Tibial nerve (tissue), 4 donors: Measurements from ENCODE around the gene RABL3. TPM values are rescaled to one million over a fixed set of nuclear protein-coding genes. Genes with fewer than 3 reads are reported as not detected.

Experiments used
- DNase-seq, 2 donors: peaks; one replicate each; pipeline ENCODE4 v3.0.0-alpha.2; 2019; ENCODE audit warnings: low spot score in 2 of 2
- H3K27ac ChIP-seq, 4 donors: fragments of 200-600 bp; sonication (generic) in 3 of 4; one replicate each; pipeline ENCODE4 v1.5.1; 2017 to 2019; ENCODE audit warnings: mild to moderate bottlenecking in 1 of 4
- H3K27me3 ChIP-seq, 2 donors: fragments of 200-600 bp; sonication (generic) in 1 of 2; one replicate each; pipeline versions ENCODE4 v1.5.1 to v1.6.0; 2017 to 2019
- H3K36me3 ChIP-seq, 3 donors: fragments of 200-600 bp; sonication (generic); one replicate each; pipeline ENCODE4 v1.5.1; 2018 to 2019
- H3K4me1 ChIP-seq, 4 donors: fragments of 200-600 bp; sonication (generic) in 3 of 4; one replicate each; pipeline ENCODE4 v1.5.1; 2017 to 2019
- H3K4me3 ChIP-seq, 4 donors: fragments of 200-600 bp; sonication (generic) in 3 of 4; one replicate each; pipeline ENCODE4 v1.5.1; 2017 to 2019; ENCODE audit warnings: mild to moderate bottlenecking in 1 of 4, moderate library complexity in 1 of 4
- H3K9me3 ChIP-seq, 4 donors: fragments of 200-600 bp; sonication (generic) in 3 of 4; one replicate each; pipeline ENCODE4 v1.5.1; 2017 to 2019
- EP300 ChIP-seq, 2 donors: sonication (generic); formaldehyde crosslinking; IDR thresholded peaks; one replicate each; pipeline ENCODE4 v1.6.1; 2017; ENCODE audit warnings: antibody characterized with exemption in 2 of 2, mild to moderate bottlenecking in 1 of 2
- POLR2A ChIP-seq, 2 donors: fragments of 450-650 bp; IDR thresholded peaks; one replicate each; pipeline ENCODE4 v1.6.1; 2017; ENCODE audit warnings: antibody characterized with exemption in 2 of 2, mild to moderate bottlenecking in 2 of 2, moderate library complexity in 2 of 2
- WGBS, 2 donors: methylation state at CpG; one replicate each; pipeline ENCODE4 v1.1.5; 2018; 5-methylcytosine and 5-hydroxymethylcytosine counted together
- total RNA-seq, 4 donors: library from RNA; depleted of rRNA; stranded (reverse); fragments of >200 nt; gene quantifications; one replicate each; pipeline ENCODE4 v1.1.0, GENCODE V29; 2016
- TF ChIP-seq, protein P1 (sequence below), 5 experiments: fragments of 200-600 bp in 3 of 5; fragments of 450-650 bp in 2 of 5; sonication (generic) in 3 of 5; IDR thresholded peaks; one replicate each; pipeline ENCODE4 v1.5.1; 2016 to 2019; ENCODE audit warnings: antibody characterized with exemption in 5 of 5, mild to moderate bottlenecking in 3 of 5, moderate library complexity in 2 of 5

The RABL3 gene
- total RNA-seq, 4 donors from 2014 or later, result 10.8 to 17.6 (median 15.0) TPM

DNA sequence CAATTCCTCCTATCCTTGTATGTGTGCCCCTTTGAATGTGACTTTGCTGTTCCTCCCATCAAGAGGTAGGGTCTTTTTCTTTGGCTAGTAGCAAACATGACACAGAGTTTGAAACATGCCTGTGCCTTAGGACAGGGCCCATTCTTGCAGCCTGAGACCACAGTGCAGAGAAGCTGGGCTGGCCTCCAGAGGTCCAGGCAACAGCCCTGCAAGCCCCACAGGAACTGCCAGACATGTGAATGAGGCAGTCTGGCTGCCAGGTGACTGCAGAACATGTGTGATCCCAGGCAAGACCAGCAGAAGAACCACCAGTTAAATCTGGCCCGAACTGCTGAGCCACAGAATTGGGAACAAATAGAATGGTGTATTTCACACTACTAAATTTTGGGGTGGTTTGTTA, 59.1 kb downstream of the RABL3 start:
- no peak for DNase-seq
- 71 to 82% methylated on average over 1 of the region's 1 CpG for WGBS, 2 donors
- TF ChIP-seq POLR2A (IDR thresholded peaks at IDR 0.05) (no peak), EP300 (IDR thresholded peaks at IDR 0.05) (no peak)
- TF ChIP-seq, protein P1, sequence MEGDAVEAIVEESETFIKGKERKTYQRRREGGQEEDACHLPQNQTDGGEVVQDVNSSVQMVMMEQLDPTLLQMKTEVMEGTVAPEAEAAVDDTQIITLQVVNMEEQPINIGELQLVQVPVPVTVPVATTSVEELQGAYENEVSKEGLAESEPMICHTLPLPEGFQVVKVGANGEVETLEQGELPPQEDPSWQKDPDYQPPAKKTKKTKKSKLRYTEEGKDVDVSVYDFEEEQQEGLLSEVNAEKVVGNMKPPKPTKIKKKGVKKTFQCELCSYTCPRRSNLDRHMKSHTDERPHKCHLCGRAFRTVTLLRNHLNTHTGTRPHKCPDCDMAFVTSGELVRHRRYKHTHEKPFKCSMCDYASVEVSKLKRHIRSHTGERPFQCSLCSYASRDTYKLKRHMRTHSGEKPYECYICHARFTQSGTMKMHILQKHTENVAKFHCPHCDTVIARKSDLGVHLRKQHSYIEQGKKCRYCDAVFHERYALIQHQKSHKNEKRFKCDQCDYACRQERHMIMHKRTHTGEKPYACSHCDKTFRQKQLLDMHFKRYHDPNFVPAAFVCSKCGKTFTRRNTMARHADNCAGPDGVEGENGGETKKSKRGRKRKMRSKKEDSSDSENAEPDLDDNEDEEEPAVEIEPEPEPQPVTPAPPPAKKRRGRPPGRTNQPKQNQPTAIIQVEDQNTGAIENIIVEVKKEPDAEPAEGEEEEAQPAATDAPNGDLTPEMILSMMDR (IDR thresholded peaks at IDR 0.05), result no peak
- H3K4me1 ChIP-seq, result peaks cover 0 to 10% (median 4%) of the 10 kb centered on the region in 4 donors
- no peaks in the 10 kb centered on the region for H3K27me3 ChIP-seq
- no peaks in the 10 kb centered on the region for H3K9me3 ChIP-seq
- no peak overlapping the region for H3K4me3 ChIP-seq
- peaks cover 0 to 6% (median 0%) of the 10 kb centered on the region in 3 donors for H3K36me3 ChIP-seq
- no peak overlapping the region for H3K27ac ChIP-seq

DNA sequence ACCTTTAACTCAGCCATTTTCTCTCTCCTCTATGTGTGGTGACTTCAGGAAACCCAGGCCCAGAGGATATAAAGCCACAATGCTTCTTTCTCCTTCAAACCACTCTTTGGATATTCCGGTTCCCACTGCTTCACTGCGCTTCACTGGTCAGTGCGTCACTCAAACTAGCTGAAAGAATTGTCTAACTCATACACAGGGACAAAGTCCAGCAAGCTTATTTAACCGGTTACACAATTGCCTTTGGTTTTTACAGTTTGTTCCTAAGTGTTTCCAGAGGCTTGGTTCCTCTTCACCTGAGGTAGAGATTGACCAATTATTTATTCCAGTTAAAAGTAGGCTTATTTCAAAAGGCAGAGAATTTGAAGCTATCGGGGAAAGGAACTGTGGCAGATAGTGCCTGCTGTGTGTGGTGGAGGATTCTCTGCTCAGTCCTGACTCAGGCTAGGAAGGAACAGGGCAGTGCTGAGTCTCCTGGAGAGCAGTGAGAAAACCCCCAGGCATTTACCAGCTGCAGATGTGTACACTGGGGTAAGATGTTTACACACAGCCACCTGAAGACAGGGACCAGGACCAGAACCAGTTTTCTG, 60.1 kb downstream of the RABL3 start, which contains the start of gene HGD:
TSS of gene HGD (minus strand) at position 145 of the 587 bp plus-strand sequence. CDS start at position 17, 128 bp downstream.
- 90 to 93% methylated on average over 5 of the region's 5 CpGs for WGBS, 2 donors

DNA sequence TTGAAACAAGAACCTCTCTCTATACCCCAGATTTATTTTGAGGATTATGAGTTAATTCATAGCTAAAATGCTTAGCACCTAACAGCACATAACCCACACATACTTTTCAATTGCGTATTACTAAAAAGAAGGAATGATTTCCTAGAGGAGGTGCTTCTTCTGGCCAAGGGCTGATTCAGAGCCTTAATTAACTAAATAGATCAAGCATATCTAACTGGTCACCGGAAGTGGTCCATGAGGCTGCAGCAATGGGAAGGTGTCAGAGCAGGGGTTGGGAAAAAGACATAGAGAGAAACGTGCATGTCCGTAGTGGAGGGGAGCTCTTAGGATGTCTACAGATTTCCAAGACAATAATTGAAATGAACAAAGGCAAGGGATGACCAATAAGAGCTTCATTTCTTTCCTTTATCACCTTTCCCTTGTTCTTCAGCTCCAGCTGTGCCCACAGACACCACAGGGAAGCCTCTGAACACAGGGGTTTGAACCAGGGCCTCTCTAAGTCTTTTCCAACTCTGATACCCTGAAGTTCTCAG, 60.7 kb downstream of the RABL3 start:
- TF ChIP-seq, protein P1 (IDR thresholded peaks at IDR 0.05), result no peak
- TF ChIP-seq POLR2A (IDR thresholded peaks at IDR 0.05) (no peak), EP300 (IDR thresholded peaks at IDR 0.05) (no peak)
- Histone ChIP-seq H3K27me3 (no peaks in the 10 kb centered on the region), H3K4me1 (peaks cover 0 to 15% (median 5%) of the 10 kb centered on the region in 4 donors), H3K9me3 (no peaks in the 10 kb centered on the region), H3K27ac (peak overlapping the region in 1 of 4 donors; percentile 12), H3K36me3 (no peaks in the 10 kb centered on the region), H3K4me3 (peak overlapping the region in 1 of 4 donors; percentile 2)
- WGBS, 2 donors, result 87 to 93% methylated on average over 4 of the region's 4 CpGs
- no peak for DNase-seq

More for the DNA sequence above, 60.1 kb downstream of the RABL3 start, which contains the start of gene HGD:
- no peak for DNase-seq
- peaks cover 0 to 4% (median 0%) of the 10 kb centered on the region in 3 donors for H3K36me3 ChIP-seq
- no peaks in the 10 kb centered on the region for H3K9me3 ChIP-seq
- no peak for TF ChIP-seq POLR2A (IDR thresholded peaks at IDR 0.05)
- TF ChIP-seq, protein P1 (IDR thresholded peaks at IDR 0.05), result no peak
- no peak for TF ChIP-seq EP300 (IDR thresholded peaks at IDR 0.05)
- H3K4me1 ChIP-seq, result peaks cover 0 to 15% (median 5%) of the 10 kb centered on the region in 4 donors
- no peaks in the 10 kb centered on the region for H3K27me3 ChIP-seq
- peak within 1 kb of the TSS in 1 of 4 donors; percentile 2 for H3K4me3 ChIP-seq
- peak within 1 kb of the TSS in 1 of 4 donors; percentile 12 for H3K27ac ChIP-seq

DNA sequence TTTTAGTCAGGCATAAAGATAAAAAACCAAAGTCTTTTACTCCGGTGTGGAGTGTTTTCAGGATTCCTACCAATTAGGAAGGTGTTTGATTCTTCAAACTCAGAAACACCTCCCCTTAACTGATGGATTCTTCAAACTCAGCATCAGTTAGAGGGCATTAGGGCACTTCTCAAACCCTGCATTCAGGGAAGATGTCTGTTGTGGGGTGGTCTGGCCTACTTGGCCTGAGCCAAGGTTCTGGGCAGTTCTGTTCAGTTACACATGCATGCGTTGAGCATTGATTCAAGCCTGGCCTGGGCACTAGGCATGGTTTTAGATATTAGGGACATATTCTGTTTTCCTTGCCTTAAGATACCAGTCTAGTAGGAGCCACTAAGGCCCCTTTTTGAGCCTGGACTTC, 61.3 kb downstream of the RABL3 start:
- TF ChIP-seq, protein P1 (IDR thresholded peaks at IDR 0.05), result no peak
- TF ChIP-seq POLR2A (IDR thresholded peaks at IDR 0.05), result no peak
- no peak for TF ChIP-seq EP300 (IDR thresholded peaks at IDR 0.05)
- Histone ChIP-seq H3K27ac (no peak overlapping the region), H3K4me3 (peak overlapping the region in 1 of 4 donors; percentile 2), H3K27me3 (no peaks in the 10 kb centered on the region), H3K36me3 (no peaks in the 10 kb centered on the region), H3K9me3 (no peaks in the 10 kb centered on the region), H3K4me1 (peaks cover 0 to 15% (median 5%) of the 10 kb centered on the region in 4 donors)
- no peak for DNase-seq
- 93 to 98% methylated on average over 2 of the region's 2 CpGs for WGBS, 2 donors

DNA sequence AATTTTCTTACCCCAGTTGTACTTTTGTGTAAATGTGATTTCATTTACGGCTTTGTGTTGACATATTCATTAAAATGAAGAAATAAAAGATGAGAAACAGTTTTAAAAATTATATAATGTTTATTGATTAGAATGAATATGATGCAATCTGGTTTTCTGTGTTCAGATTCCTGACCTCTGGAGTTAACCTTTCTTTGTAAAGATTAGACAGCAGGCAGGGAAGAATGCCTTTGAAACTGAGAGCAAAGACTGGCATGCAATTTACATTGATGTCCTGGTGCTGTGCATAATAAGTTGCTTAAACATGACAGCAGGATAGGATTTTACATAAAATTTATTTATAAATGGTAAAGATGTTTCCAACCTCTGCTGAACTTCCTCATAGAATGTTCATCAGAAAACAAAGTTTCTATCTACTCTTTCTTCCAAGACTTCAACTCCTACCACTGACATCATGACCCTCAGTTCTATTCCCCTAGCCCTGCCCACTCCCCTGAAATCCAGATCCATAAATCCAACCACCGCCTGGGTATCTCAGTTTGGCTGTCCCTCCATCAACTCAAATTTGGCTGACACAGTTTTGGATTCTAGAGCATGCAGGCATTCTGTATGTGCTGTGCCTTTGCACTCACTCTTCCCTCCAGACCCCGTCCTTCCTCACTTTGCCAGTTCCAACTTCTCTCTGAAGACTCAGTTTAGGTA, 62.0 kb downstream of the RABL3 start:
- Histone ChIP-seq H3K36me3 (no peaks in the 10 kb centered on the region), H3K4me3 (peak overlapping the region in 1 of 4 donors; percentile 3), H3K9me3 (no peaks in the 10 kb centered on the region), H3K4me1 (peaks cover 0 to 15% (median 5%) of the 10 kb centered on the region in 4 donors), H3K27me3 (no peaks in the 10 kb centered on the region), H3K27ac (no peak overlapping the region)
- no peak for DNase-seq
- WGBS, 2 donors, result 92 to 96% methylated on average over 3 of the region's 3 CpGs
- TF ChIP-seq, protein P1 (IDR thresholded peaks at IDR 0.05), result no peak
- TF ChIP-seq EP300 (IDR thresholded peaks at IDR 0.05) (no peak), POLR2A (IDR thresholded peaks at IDR 0.05) (no peak)
